DND-41 (cell line): ENCODE measurements around the gene HDAC4.

ENCODE experiments used
- ATAC-seq: fragments of 200-7000 bp; cut with Tn5 transposase; 3 replicates; pipeline ENCODE4 v1.9.1; 2021; ENCODE audit warnings: low read depth; ENCODE audit not compliant: insufficient read depth
- DNase-seq: peaks from one replicate; pipeline ENCODE4 v3.0.0-alpha.2; 2020
- H2AFZ ChIP-seq: 2 replicates; pipeline ENCODE4 v1.6.0; 2012; ENCODE audit warnings: low read depth, low read length
- H3K27ac ChIP-seq: 2 replicates; pipeline ENCODE4 v1.5.1; 2012; ENCODE audit warnings: low read length, inconsistent platforms
- H3K27me3 ChIP-seq: fragments of 200-600 bp; sonication (generic); 2 replicates; pipeline ENCODE4 v1.6.0; 2012; ENCODE audit warnings: low read length, mild to moderate bottlenecking, inconsistent platforms; ENCODE audit not compliant: insufficient read depth, poor library complexity
- H3K36me3 ChIP-seq: 2 replicates; pipeline ENCODE4 v1.5.1; 2012; ENCODE audit warnings: low read length, inconsistent platforms; ENCODE audit not compliant: insufficient read depth
- H3K4me1 ChIP-seq: 2 replicates; pipeline ENCODE4 v1.5.1; 2012; ENCODE audit warnings: mild to moderate bottlenecking, low read length; ENCODE audit not compliant: insufficient read depth
- H3K4me2 ChIP-seq: 2 replicates; pipeline ENCODE4 v1.6.0; 2012; ENCODE audit warnings: mild to moderate bottlenecking, moderate library complexity, low read length, inconsistent platforms; ENCODE audit not compliant: insufficient read depth
- H3K4me3 ChIP-seq, 2 experiments: fragments of 200-600 bp in 1 of 2; shearing (Covaris generic) in 1 of 2; 2 replicates each; pipeline ENCODE4 v1.5.1; 2012 to 2016; ENCODE audit warnings: inconsistent platforms in 2 of 2, low read length in 2 of 2, mild to moderate bottlenecking in 2 of 2, low read depth in 1 of 2, moderate library complexity in 1 of 2
- H3K79me2 ChIP-seq: 2 replicates; pipeline ENCODE4 v1.6.0; 2012; ENCODE audit warnings: low read length, inconsistent platforms; ENCODE audit not compliant: insufficient read depth
- H3K9ac ChIP-seq: 2 replicates; pipeline ENCODE4 v1.6.0; 2012; ENCODE audit warnings: low read depth, mild to moderate bottlenecking, inconsistent platforms, low read length, moderate library complexity
- H3K9me3 ChIP-seq: 2 replicates; pipeline ENCODE4 v1.5.1; 2012; ENCODE audit warnings: low read length, moderate library complexity, mild to moderate bottlenecking, inconsistent platforms; ENCODE audit not compliant: insufficient read depth, severe bottlenecking
- H4K20me1 ChIP-seq: 2 replicates; pipeline ENCODE4 v1.6.0; 2012; ENCODE audit warnings: low read length; ENCODE audit not compliant: insufficient read depth
- CTCF ChIP-seq: IDR thresholded peaks from 2 replicates; pipeline ENCODE4 v1.5.1; 2012; ENCODE audit warnings: borderline replicate concordance, low read length, moderate library complexity, mild to moderate bottlenecking; ENCODE audit not compliant: poor library complexity, severe bottlenecking; ENCODE audit errors: extremely low read depth
- EZH2 ChIP-seq: IDR thresholded peaks from 3 replicates; pipeline ENCODE4 v1.6.1; 2012; ENCODE audit warnings: borderline replicate concordance, low read depth, mild to moderate bottlenecking, moderate library complexity, low read length, inconsistent platforms; ENCODE audit not compliant: severe bottlenecking

HDAC4 gene

GRCh38 chr2:239232195-239232578 lies 168.6 kb downstream of the HDAC4 start:
- Histone ChIP-seq H3K36me3 (peaks cover 80% of the 10 kb centered on the region), H3K79me2 (peaks cover 100% of the 10 kb centered on the region), H3K9me3 (no peaks in the 10 kb centered on the region), H2AFZ (no peak overlapping the region), H3K4me2 (peak overlapping the region; percentile 23; the same call in 1 of the 2 replicates), H4K20me1 (peaks cover 98% of the 10 kb centered on the region), H3K27ac (peak overlapping the region; percentile 26), H3K27me3 (no peaks in the 10 kb centered on the region), H3K9ac (no peak overlapping the region), H3K4me1 (peaks cover 66% of the 10 kb centered on the region), H3K4me3 (no peak overlapping the region)
- TF ChIP-seq EZH2 (no peak), CTCF (no peak)
- no peak; the same call in 2 of the 3 replicates for ATAC-seq
- DNase-seq = no peak

GRCh38 chr2:239231231-239232194 lies 169.3 kb downstream of the HDAC4 start:
- TF ChIP-seq CTCF (no peak), EZH2 (no peak)
- Histone ChIP-seq H3K27me3 (no peaks in the 10 kb centered on the region), H3K9me3 (no peaks in the 10 kb centered on the region), H3K4me3 (no peak overlapping the region), H3K4me2 (peak overlapping the region; percentile 23; the same call in 1 of the 2 replicates), H3K79me2 (peaks cover 100% of the 10 kb centered on the region), H4K20me1 (peaks cover 98% of the 10 kb centered on the region), H2AFZ (no peak overlapping the region), H3K27ac (peak overlapping the region; percentile 76), H3K36me3 (peaks cover 80% of the 10 kb centered on the region), H3K4me1 (peaks cover 63% of the 10 kb centered on the region), H3K9ac (peak overlapping the region; percentile 21; the same call in 1 of the 2 replicates)
- ATAC-seq (peak; percentile 77), DNase-seq (peak; percentile 69)

- no peak overlapping the region for H3K4me2 ChIP-seq
- ATAC-seq (peak; percentile 70), DNase-seq (peak; percentile 72)
- no peak overlapping the region for H3K9ac ChIP-seq
- peaks cover 78% of the 10 kb centered on the region for H3K36me3 ChIP-seq
- H3K9me3 ChIP-seq = no peaks in the 10 kb centered on the region
- peaks cover 63% of the 10 kb centered on the region for H3K4me1 ChIP-seq
- no peaks in the 10 kb centered on the region for H3K27me3 ChIP-seq
- peaks cover 99% of the 10 kb centered on the region for H4K20me1 ChIP-seq
- no peak overlapping the region for H2AFZ ChIP-seq
- no peak overlapping the region for H3K4me3 ChIP-seq
- H3K79me2 ChIP-seq = peaks cover 100% of the 10 kb centered on the region
- TF ChIP-seq EZH2 = no peak
- no peak for TF ChIP-seq CTCF
- peak overlapping the region; percentile 76 for H3K27ac ChIP-seq
Observed at GRCh38 chr2:239230318-239231052, 170.3 kb downstream of the HDAC4 start.
